Body of pancreas (tissue), 4 donors: ENCODE data around the gene UBE2C. TPM values are rescaled to one million over a fixed set of nuclear protein-coding genes. Genes with fewer than 3 reads are reported as not detected.

Source experiments
- ATAC-seq: fragments of 150-250 bp; one replicate; pipeline ENCODE4 v1.9.1; 2016
- DNase-seq, 4 donors: peaks; one replicate each; pipeline ENCODE4 v3.0.0-alpha.2; 2019
- H3K27ac ChIP-seq, 4 donors: fragments of 200-600 bp; sonication (generic); 1 replicate in 3 of 4; 2 replicates in 1 of 4; pipeline versions ENCODE4 v1.5.1 to v1.6.1; 2016 to 2019; ENCODE audit warnings: mild to moderate bottlenecking in 1 of 4, mixed read lengths in 1 of 4, moderate library complexity in 1 of 4
- H3K27me3 ChIP-seq, 2 donors: fragments of 200-600 bp; sonication (generic); one replicate each; pipeline ENCODE4 v1.6.0; 2016; ENCODE audit warnings: mild to moderate bottlenecking in 1 of 2
- H3K36me3 ChIP-seq, 2 donors: fragments of 200-600 bp; sonication (generic); replicated peaks in 1 of 2; 2 replicates each; pipeline ENCODE4 v1.5.1; 2016; ENCODE audit warnings: low read depth in 2 of 2; ENCODE audit not compliant: insufficient read depth in 1 of 2
- H3K4me1 ChIP-seq: fragments of 200-600 bp; sonication (generic); one replicate; pipeline ENCODE4 v1.6.0; 2016
- H3K4me3 ChIP-seq, 2 donors: fragments of 200-600 bp; sonication (generic); 1 replicate in 1 of 2; 2 replicates in 1 of 2; pipeline ENCODE4 v1.5.1; 2016 to 2019
- H3K9me3 ChIP-seq, 3 donors: fragments of 200-600 bp; sonication (generic); 1 replicate in 2 of 3; 2 replicates in 1 of 3; pipeline ENCODE4 v1.5.1; 2016
- CTCF ChIP-seq, 7 experiments: fragments of 450-650 bp in 4 of 7; fragments of 200-600 bp in 3 of 7; sonication (generic) in 3 of 7; IDR thresholded peaks; one replicate each; pipeline ENCODE4 v1.5.1; 2016 to 2019; ENCODE audit warnings: antibody characterized with exemption in 7 of 7
- POLR2A ChIP-seq, 3 donors: fragments of 450-650 bp; IDR thresholded peaks; one replicate each; pipeline ENCODE4 v1.6.1; 2016; ENCODE audit warnings: antibody characterized with exemption in 3 of 3, mild to moderate bottlenecking in 2 of 3
- WGBS, 2 donors: methylation state at CpG; one replicate each; pipeline ENCODE4 v1.1.5; 2017; 5-methylcytosine and 5-hydroxymethylcytosine counted together
- intact Hi-C: fragments of 100-400 bp; cut with DNase I; formaldehyde crosslinking; loops from one replicate; pipeline ENCODE4 v1.15.1; 2023
- total RNA-seq, 2 donors: library from RNA; depleted of rRNA; stranded (reverse); fragments of >200 nt; gene quantifications; one replicate each; pipeline ENCODE4 v1.1.0, GENCODE V29; 2016

Gene UBE2C
- total RNA-seq, 2 donors from 2014 or later = not detected

- H3K36me3 ChIP-seq = peaks cover 0 to 4% of the 10 kb centered on the region in 2 donors
- intact Hi-C loops = no loop called here
- ATAC-seq (no peak), DNase-seq (no peak)
- H3K4me1 ChIP-seq = peaks cover 10% of the 10 kb centered on the region
- H3K27me3 ChIP-seq = no peaks in the 10 kb centered on the region
- 91 to 100% methylated on average over 2 of the region's 2 CpGs for WGBS, 2 donors
- H3K27ac ChIP-seq = no peak overlapping the region
- no peak for TF ChIP-seq CTCF (IDR thresholded peaks at IDR 0.05)
- no peak for TF ChIP-seq POLR2A (IDR thresholded peaks at IDR 0.05)
- no peak overlapping the region for H3K4me3 ChIP-seq
- no peaks in the 10 kb centered on the region for H3K9me3 ChIP-seq
These were observed 37.8 kb downstream of the UBE2C start for GRCh38 chr20:45850238-45850637.

- H3K27ac ChIP-seq = no peak overlapping the region
- no peaks in the 10 kb centered on the region for H3K9me3 ChIP-seq
- peaks cover 16% of the 10 kb centered on the region for H3K4me1 ChIP-seq
- H3K36me3 ChIP-seq = peaks cover 0 to 4% of the 10 kb centered on the region in 2 donors
- no peak for ATAC-seq
- H3K4me3 ChIP-seq = no peak overlapping the region
- 42 to 71% methylated on average over 1 of the region's 1 CpG for WGBS, 2 donors
- H3K27me3 ChIP-seq = no peaks in the 10 kb centered on the region
- no peak for TF ChIP-seq CTCF (IDR thresholded peaks at IDR 0.05)
- TF ChIP-seq POLR2A (IDR thresholded peaks at IDR 0.05) = no peak
- DNase-seq = no peak
- intact Hi-C loops = no loop called here
These were observed 38.5 kb downstream of the UBE2C start for GRCh38 chr20:45850926-45851325.

GRCh38 chr20:45851501-45851900, 39.1 kb downstream of the UBE2C start:
- DNase-seq = no peak
- H3K4me3 ChIP-seq = no peak overlapping the region
- H3K27me3 ChIP-seq = no peaks in the 10 kb centered on the region
- ATAC-seq = no peak
- H3K27ac ChIP-seq = no peak overlapping the region
- no peaks in the 10 kb centered on the region for H3K9me3 ChIP-seq
- peaks cover 0 to 4% of the 10 kb centered on the region in 2 donors for H3K36me3 ChIP-seq
- intact Hi-C loops = no loop called here
- TF ChIP-seq CTCF (IDR thresholded peaks at IDR 0.05) (no peak), POLR2A (IDR thresholded peaks at IDR 0.05) (no peak)
- peaks cover 22% of the 10 kb centered on the region for H3K4me1 ChIP-seq

GRCh38 chr20:45852326-45852725, 39.9 kb downstream of the UBE2C start:
- Histone ChIP-seq H3K36me3 (peaks cover 0 to 4% of the 10 kb centered on the region in 2 donors), H3K27me3 (no peaks in the 10 kb centered on the region), H3K4me3 (no peak overlapping the region), H3K9me3 (no peaks in the 10 kb centered on the region), H3K4me1 (peaks cover 25% of the 10 kb centered on the region), H3K27ac (no peak overlapping the region)
- DNase-seq (no peak), ATAC-seq (no peak)
- intact Hi-C loops = no loop called here
- TF ChIP-seq POLR2A (IDR thresholded peaks at IDR 0.05) = no peak
- no peak for TF ChIP-seq CTCF (IDR thresholded peaks at IDR 0.05)
- WGBS, 2 donors = 84 to 95% methylated on average over 3 to 6 of the region's 6 CpGs

GRCh38 chr20:45853484-45853883, 41.0 kb downstream of the UBE2C start:
- no peaks in the 10 kb centered on the region for H3K9me3 ChIP-seq
- WGBS, 2 donors = 29 to 40% methylated on average over 2 of the region's 2 CpGs
- no peaks in the 10 kb centered on the region for H3K27me3 ChIP-seq
- H3K4me1 ChIP-seq = peaks cover 31% of the 10 kb centered on the region
- H3K4me3 ChIP-seq = no peak overlapping the region
- no peak overlapping the region for H3K27ac ChIP-seq
- TF ChIP-seq CTCF (IDR thresholded peaks at IDR 0.05) (no peak), POLR2A (IDR thresholded peaks at IDR 0.05) (no peak)
- ATAC-seq (no peak), DNase-seq (no peak)
- peaks cover 0 to under 1% of the 10 kb centered on the region in 2 donors for H3K36me3 ChIP-seq
- intact Hi-C loops = no loop called here
